ENCODE measurements around the gene TCFL5. TPM values are rescaled to one million over a fixed set of nuclear protein-coding genes. Genes with fewer than 3 reads are reported as not detected.

Gene TCFL5
- total RNA-seq, 1 experiment from 2014 or later = 12.8 TPM

DNA sequence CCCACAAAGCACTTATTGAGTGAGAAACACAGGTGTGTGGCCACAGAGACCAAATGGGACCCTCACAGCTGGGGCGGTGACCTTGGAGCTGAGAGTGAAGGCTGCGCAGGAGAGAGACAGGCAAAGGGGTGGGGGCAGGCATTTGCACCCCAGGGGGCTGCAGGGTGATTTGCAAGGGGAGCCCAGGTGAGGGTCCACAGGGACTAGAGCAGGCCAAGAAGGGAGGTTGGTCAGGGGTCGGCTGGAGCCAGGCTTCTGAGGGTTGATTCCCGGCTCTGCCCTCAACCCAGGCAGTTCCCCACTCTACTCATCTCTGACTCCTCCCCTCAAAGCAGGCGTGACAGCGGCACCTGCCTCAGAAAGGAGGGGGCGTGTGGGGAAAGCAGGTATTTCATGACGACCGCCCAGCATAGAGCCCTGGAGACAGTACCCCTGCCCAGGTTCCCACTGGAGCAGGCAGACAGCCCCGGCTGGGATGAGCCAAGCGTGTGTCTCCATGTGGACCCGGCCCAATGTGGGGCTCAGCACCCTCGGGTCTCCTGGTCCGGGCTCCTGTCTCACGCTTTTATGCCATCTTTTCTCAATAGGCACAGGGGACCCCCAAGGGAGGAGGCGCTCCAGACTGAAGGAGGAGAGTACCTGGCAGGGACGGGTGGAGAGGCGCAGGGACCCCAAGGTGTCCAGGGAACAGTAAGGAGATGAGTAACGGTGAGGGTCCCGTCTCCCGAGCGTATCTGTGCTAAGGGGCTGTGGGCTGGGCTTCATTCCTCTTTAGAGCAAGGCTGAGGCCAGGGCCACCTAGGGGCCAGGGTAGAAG is 68.5 kb downstream of the TCFL5 start:
- Histone ChIP-seq H3K9me3 (replicated peaks) (no peaks in the 10 kb centered on the region), H3K27me3 (replicated peaks) (peaks cover 3% of the 10 kb centered on the region), H3K36me3 (peaks cover 12% of the 10 kb centered on the region), H3K4me1 (replicated peaks) (peaks cover 39% of the 10 kb centered on the region), H3K27ac (no peak overlapping the region), H3K4me3 (no peak overlapping the region)
- no peak for DNase-seq (ENCODE audit: low read depth in 1 of 2, low spot score in 2 of 2)

DNA sequence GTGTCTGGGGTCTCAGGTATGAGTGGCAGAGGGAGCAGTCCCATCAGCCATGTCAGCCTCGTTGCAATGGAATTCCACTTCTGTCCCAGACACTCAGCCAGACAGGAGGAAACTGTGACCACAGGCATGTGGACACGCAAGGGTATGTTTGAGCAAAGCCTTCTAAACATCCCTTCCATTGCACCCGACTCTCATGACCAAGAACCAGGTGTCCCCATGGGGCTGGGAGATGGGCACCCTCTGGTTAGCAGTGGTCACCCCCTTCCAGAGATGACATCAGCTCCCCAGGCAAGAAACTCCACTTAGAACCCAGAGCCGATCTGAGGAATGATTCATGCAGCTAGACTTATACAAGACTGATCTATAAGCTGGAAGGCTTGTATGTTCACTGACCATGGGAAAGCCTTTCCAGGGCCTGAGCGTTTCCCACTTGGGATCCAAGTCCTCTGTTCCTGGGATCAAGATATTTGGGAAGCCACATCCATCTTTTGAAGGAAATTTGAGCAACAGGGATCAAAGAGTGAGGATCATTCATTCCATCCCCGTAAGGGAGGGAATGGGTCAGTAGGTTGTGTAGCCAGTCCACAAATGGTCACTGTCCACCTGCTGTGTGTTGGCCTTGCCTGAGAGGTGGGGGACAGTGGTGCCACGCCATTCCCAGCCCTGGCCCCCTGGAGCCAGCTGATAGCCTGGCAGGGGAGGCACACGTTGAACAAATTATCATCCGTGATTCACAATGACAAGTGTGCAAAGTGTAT is 69.3 kb downstream of the TCFL5 start:
- peak in 1 of 2 experiments; percentile 41 for DNase-seq (ENCODE audit: low read depth in 1 of 2, low spot score in 2 of 2)
- Histone ChIP-seq H3K36me3 (peaks cover 4% of the 10 kb centered on the region), H3K4me3 (no peak overlapping the region), H3K27ac (no peak overlapping the region), H3K9me3 (replicated peaks) (no peaks in the 10 kb centered on the region), H3K27me3 (replicated peaks) (peaks cover 3% of the 10 kb centered on the region), H3K4me1 (replicated peaks) (peaks cover 37% of the 10 kb centered on the region)

DNA sequence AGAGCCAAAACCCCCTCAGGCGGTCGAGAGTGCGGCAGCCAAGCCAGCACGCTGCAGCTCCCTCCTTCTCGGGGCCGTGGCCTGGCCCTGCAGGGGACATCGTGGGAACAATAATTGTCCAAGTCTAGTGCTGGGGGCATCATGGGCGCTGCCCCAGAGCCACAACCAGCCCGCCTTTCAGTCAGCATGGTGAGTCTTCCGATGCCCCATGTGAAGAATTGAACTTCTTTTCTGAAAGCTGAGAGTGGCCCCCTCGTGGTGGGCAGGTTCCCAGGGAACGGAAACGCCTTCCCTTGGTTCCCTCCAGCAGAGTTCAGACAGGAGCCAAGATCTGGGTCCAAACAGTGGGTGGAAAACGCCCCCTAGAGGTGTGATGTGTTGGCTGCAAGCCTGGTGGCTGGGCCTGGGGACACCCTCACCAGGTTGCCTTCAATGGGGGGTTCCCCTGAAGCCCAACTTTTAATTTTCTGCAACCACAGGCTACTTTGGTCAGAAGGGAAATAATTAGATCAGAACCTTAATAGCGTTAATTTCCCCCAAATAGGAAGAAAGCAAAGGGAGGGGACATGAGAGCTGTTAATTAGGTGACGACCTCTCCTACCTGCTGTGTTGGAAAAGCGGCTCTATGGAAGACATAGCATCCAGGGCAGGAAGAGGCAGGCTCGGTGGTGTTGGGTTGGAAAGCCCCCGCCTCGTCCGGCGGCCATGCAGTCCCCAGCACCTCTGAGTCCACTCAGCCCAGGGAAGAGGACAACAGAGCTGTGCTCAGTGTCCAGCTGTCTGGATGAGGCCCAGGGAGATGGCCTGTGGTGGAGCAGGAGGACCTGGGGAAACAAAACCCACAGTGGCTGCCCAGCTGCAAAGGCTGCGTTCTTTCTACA is 70.1 kb downstream of the TCFL5 start:
- Histone ChIP-seq H3K4me1 (replicated peaks) (peaks cover 32% of the 10 kb centered on the region), H3K27me3 (replicated peaks) (peaks cover 3% of the 10 kb centered on the region), H3K4me3 (no peak overlapping the region), H3K27ac (no peak overlapping the region), H3K9me3 (replicated peaks) (no peaks in the 10 kb centered on the region), H3K36me3 (no peaks in the 10 kb centered on the region)
- DNase-seq (ENCODE audit: low read depth in 1 of 2, low spot score in 2 of 2) = peak; percentile 82 to 87

Other genes starting within 250 kb of the TCFL5 start
- gene SLCO4A1, start 219.3 kb downstream of the TCFL5 start, total RNA-seq (2014; rRNA removed; shearing (Covaris generic)) = 6.0 and 13.3 TPM in 2 replicates
- not detected in 2 replicates for gene NTSR1, start 153.0 kb downstream of the TCFL5 start, total RNA-seq (2014; rRNA removed; shearing (Covaris generic))
- 28.2 and 33.2 TPM in 2 replicates for gene MRGBP, start 65.3 kb downstream of the TCFL5 start, total RNA-seq (2014; rRNA removed; shearing (Covaris generic))
- gene OGFR, start 57.0 kb downstream of the TCFL5 start, total RNA-seq (2014; rRNA removed; shearing (Covaris generic)) = 59.2 and 73.3 TPM in 2 replicates
- gene COL9A3, start 44.8 kb downstream of the TCFL5 start, total RNA-seq (2014; rRNA removed; shearing (Covaris generic)) = not detected in 2 replicates
- 42.9 and 50.4 TPM in 2 replicates for gene DIDO1, start 64.7 kb upstream of the TCFL5 start, total RNA-seq (2014; rRNA removed; shearing (Covaris generic))
- 14.2 and 20.7 TPM in 2 replicates for gene GID8, start 76.3 kb upstream of the TCFL5 start, total RNA-seq (2014; rRNA removed; shearing (Covaris generic))
- not detected in 2 replicates for gene SLC17A9, start 90.9 kb upstream of the TCFL5 start, total RNA-seq (2014; rRNA removed; shearing (Covaris generic))
- gene BHLHE23, start 145.1 kb upstream of the TCFL5 start, total RNA-seq (2014; rRNA removed; shearing (Covaris generic)) = not detected in 2 replicates